Suppressor macrophage treated with lipopolysaccharide for 1 hour (primary cell): ENCODE data around the gene RBM17.
"Not testable (repeated sequence)": the region's sequence is repeated elsewhere in the genome, so short reads cannot be mapped to it uniquely, and the experiment has no call there.

Source experiments
- DNase-seq, 3 donors: peaks; one replicate each; pipeline ENCODE4 v3.0.0-alpha.2; 2020 to 2022

Gene RBM17

DNA sequence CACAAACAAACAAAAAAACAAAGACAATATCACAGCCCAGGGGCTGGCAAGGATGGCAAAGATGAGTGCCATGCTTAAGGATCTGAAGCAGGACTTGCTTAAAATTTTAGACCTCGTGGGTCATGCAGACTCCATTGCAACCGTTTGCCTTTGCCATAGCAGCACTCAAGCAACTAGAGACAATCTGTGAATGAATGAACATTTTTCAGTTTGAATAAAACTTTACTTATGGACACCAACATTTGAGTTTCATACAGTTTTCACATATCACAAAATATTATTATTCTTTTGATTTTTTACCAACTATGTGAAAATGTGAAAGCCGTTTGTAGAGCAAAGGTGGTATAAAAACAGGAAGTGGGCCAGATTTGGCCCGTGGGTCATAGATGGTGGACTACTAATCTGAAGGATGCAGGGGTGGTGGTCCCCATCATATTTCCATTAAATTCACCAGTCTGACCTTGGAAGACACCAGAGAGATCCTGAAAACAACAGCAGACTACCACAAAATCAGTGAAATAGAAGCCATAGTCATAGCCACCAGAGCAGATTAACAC lies 8.3 kb upstream of the RBM17 start:
- DNase-seq = no peak

- DNase-seq = no peak
Measured at GRCh38 chr10:6082496-6083395, 6.1 kb upstream of the RBM17 start.

GRCh38 chr10:6083523-6084475 lies 5.0 kb upstream of the RBM17 start:
- no peak for DNase-seq

GRCh38 chr10:6086375-6087233 lies 2.2 kb upstream of the RBM17 start:
- DNase-seq = peak; percentile 91 to 96 (median 92)

DNA sequence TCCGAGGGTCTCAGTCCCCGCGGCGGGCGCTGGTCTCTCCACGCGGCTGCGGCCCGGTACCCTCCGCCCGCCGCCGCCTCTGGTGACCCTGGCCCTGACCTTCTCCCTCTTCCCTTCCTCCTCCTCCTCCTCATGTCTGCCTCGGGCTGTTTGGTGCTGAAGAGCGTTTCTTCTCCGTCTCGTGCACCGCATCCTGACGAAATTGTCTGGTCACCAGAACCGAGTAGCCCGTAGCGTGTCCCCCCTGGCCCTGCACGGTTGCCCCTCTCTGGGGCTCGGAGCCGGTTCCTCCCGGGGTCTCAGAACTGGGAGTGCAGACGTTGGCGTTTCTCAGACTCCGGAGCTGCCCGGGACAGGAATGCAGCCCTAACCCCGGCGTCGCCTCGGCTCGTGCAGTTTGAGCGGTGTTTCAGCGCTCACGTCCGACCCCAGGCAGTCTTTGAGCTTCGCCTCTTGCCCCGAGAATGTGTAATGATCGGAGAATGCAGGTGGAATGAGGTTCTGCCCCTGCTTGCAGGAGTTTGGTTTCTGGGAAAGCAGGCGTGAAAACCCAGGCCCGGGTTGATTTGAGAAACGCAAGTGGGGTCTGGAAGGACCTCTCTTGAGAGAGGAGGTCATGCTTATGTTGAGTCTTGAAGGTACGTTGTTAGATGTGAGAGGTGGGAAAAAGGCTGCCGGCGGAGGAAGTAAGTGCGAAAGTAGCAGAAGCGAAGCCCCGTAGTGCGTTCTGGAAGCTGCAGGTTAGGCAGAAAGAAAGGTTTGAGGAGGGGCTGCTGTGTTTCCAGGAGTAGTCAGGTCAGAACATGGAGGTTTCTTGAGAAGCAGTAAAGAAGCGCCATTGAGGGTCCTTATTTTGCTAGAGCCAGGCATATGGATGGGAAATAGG lies 743 bp downstream of the RBM17 start:
- peak in 1 of 3 donors; percentile 32 for DNase-seq

- DNase-seq = no peak
Measured at GRCh38 chr10:6091630-6092029, 2.8 kb downstream of the RBM17 start.

GRCh38 chr10:6092731-6093130 lies 3.9 kb downstream of the RBM17 start:
- no peak for DNase-seq

- no peak for DNase-seq
Measured at GRCh38 chr10:6095810-6096570, 7.2 kb downstream of the RBM17 start.

DNA sequence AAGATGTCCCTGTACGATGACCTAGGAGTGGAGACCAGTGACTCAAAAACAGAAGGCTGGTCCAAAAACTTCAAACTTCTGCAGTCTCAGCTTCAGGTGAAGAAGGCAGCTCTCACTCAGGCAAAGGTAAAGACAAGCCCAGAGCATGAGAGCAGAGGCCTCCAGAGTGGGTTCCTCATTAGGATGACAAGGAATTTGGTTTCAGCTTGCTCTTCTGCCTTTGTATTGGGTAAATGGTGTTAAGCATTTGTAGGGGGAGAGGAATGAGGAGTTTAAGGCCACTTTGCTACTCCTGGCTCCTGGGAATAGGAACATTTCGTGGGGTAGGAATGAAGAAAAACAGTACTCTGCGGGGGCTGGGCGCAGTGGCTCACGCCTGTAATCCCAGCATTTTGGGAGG lies 8.2 kb downstream of the RBM17 start:
- DNase-seq = no peak

DNA sequence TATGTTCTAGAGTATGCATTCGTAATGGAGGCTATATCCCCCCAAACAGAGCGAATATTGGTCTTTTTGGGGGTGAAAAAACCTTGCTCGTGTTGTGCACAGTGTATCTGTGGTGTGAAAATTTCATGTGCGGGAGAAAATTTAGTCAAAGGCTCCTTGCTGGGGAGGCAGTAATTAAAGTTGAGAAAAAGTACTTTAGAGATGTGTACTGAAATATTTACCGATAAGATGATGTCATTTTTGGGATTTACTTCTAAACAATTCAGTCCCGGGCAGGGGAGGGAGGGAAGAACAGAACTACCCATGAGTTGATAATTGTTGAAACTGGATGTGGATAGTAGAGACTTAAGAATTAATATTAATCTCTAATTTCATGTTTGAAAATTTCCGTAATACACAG lies 9.3 kb downstream of the RBM17 start:
- no peak for DNase-seq

- no peak for DNase-seq
Measured at GRCh38 chr10:6100370-6100769, 11.5 kb downstream of the RBM17 start.

DNA sequence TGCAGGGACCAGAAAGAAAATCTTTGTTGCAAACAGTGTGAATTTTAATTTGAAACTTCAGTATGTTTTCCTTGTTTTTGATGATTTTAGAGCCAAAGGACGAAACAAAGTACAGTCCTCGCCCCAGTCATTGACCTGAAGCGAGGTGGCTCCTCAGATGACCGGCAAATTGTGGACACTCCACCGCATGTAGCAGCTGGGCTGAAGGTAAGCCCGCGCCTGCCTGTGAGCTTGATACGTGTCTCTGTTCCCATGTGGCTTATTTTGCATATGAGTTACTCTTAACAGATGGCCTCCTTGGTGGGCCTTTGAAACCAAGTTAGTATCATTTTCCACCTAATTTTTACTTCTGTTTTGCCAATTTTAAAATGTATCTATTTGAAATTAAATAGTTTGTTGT lies 12.3 kb downstream of the RBM17 start:
- no peak for DNase-seq

DNA sequence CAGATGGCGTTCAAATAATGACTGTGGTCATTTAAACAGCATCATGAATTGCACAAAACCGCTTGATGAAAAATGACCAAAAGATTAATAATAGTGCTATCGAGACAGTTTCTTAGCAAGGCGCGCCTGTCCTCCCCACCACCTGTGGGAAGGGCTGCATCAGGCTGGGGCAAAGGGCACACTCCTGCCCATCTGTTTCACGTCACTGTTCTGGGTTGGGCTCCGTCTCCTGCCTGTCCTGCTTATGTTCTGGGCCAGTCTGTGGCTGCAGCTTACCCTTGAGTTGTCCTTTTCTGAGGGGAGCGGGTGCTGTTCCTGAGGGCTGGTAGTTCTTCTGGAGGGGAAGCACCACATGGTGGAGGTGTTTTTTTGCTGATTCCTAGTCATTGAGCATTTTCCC lies 13.3 kb downstream of the RBM17 start:
- no peak for DNase-seq

DNA sequence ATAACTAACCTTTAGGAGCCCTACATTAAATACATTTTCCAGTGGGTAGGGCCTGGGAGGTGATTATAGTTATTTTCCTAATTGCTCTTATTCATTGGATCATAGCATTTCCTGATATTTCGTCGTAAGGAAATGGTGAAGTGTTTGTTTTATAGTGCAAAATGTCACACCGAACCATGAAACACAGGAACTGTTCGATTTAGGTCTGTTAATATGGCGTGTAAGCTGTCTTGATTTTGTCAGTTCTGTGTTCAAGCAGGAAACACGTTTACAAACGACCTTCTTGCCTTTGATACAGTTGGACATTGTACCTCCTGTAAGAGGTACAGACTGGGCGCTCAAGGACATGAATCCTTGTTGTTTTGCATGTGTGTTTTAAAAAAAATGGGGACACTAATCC lies 14.8 kb downstream of the RBM17 start:
- no peak for DNase-seq

DNA sequence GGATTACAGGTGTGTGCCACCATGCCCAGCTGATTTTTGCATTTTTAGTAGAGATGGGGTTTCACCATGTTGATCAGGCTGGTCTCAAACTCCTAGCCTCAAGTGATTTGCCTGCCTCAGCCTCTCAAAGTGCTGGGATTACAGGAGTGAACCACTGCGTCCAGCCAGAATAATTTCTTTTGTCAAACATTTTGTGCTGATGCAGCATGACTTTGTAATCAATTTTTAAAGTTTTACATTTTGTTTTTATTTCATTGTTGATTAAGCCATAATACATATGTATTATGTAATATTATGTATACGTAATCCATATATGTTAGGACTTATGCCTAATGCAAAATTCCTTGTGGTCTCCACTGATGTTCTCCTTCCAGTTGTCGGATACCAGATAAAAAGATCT lies 18.8 kb downstream of the RBM17 start:
- DNase-seq = not testable (repeated sequence)

DNA sequence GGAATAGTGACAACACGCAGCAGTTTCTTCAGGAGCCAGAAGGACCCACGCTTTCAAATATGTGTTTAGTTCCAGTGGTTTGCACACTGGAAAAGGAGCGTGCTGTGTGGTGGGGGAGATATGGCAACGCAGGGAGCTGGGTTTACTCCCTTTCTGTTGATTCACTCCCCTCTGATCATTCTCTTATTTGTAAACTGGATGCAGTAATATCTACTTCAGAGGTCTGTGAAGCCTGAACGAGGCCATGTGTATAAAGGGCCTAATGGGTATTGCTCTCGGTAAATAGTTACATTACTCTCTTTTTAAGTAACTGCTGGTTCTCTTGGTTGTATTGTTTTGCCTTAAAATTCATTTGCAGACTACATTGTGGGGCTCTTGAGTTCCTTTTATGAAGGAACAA lies 19.2 kb downstream of the RBM17 start:
- DNase-seq = no peak

DNA sequence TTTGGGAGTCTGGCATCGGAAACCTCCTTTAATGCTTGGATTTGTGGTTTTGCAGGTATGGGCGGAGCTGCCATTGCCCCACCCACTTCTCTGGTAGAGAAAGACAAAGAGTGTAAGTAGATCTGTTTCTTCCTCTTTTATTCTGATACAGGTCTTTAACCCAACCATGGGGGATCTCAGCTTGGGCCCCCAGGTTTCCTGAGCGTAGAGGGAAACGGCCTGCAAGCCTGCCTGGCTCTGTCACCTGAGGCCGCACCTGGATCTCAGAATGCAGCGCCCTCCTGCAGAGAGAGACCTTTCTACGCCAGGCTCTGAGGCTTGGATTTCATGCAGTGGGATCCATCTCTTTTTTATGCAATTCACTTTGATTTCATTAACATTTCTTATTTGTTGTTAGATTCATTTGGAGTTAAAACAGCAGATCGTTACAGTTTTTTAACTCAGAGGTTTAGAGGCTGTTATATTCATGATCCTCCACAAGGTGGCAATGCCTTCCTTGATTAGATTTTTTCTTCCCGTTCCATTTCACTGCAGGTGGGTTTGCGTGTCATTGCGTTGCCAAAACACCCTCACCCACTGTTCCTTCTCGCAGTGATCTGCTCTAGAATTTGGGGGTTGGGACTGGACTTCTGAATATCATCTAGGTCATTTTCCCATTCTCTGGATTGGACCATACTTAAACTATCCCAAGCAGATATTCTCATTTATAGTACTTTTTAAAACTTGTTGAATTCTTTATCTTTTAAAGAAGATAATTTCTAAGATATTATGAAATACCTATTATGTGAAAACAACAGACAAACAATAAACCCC lies 20.0 kb downstream of the RBM17 start:
- DNase-seq = peak; percentile 63 to 76 (median 69)

DNA sequence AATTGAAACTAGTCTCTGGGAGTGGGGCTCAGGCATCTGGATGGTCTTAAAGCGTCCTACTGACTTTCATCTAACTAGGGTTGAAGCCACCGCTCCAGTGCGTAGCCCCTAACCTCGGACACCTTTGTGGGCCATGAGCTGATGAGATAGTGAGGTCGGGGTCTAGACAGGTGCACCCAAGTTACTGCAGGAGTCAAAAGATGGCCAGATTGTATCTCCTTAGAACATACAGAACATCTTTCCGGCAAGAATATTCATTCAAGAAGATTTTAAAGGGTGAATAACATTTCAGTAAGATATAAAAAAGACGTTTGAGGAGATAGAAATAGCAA lies 20.6 kb downstream of the RBM17 start:
- no peak for DNase-seq

GRCh38 chr10:6110136-6110535 lies 21.3 kb downstream of the RBM17 start:
- DNase-seq = no peak

GRCh38 chr10:6112893-6113292 lies 24.1 kb downstream of the RBM17 start:
- no peak for DNase-seq
